SK-N-DZ (cell line): ENCODE measurements around the gene AMACR. TPM values are rescaled to one million over a fixed set of nuclear protein-coding genes. Genes with fewer than 3 reads are reported as not detected.

Experiments used
- DNase-seq: peaks from one replicate; pipeline ENCODE4 v3.0.0-alpha.2; 2015; ENCODE audit warnings: low spot score
- polyA plus RNA-seq, 2 experiments: library from polyadenylated mRNA; depleted of rRNA; stranded (reverse); fragments of >200 nt; gene quantifications; 2 replicates each; pipeline ENCODE4 v1.2.3, GENCODE V29; 2014

Gene AMACR
- polyA plus RNA-seq (2014; cell fraction: cytosol; rRNA removed) = 6.7 and 7.9 TPM in 2 replicates
- polyA plus RNA-seq (2014; cell fraction: nucleus; rRNA removed) = 2.7 and 3.9 TPM in 2 replicates

DNA sequence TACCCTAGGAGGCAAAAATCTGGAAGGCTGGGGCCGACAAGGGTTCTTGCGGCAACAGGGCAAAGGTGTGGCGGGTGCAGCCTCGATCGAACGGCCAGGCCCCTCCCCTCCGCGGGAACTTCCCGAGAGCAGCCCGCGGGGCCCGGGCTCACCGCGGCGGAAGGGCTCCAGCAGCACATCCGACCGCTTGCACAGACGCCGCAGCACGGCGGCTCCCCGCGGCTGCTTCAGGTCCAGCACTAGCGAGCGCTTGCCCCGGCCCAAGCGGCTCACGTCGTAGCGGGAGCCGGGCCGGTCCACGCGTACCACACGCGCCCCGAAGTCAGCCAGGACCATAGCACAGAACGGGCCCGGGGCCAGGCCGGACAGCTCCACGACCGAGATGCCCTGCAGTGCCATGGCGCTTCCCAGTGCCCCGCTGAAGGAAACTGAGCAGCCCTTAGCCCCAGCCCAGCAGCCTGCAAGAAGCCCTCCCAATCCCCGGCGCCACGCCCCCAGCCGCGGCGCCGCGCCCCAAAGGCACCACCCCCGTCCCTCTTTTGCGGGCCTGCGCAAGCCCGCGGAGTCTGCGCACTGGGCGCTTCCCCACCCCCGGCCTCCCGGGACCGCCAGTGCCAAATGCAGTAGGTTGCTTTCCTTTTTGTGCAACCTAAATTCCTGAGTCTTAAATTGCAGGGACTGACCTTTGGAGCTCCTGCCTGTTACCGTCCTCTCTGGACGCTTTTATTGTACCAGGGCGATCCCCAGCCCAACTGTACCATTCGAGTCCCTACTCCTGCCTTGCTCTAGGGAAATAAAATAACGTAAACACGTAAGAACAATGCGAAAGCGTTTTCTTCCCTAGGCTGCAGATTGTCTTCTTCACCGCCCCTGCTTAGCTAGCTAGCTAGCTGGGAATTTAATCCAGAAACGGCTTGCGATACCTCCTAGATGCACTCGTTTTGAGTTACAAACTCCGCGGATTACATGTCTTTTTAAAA, at the start of gene AMACR:
Gene AMACR, minus strand, starts transcription at position 430 of the 980 bp plus-strand sequence. Its CDS starts 31 bp downstream, at position 399.
- DNase-seq = peak; percentile 95

DNA sequence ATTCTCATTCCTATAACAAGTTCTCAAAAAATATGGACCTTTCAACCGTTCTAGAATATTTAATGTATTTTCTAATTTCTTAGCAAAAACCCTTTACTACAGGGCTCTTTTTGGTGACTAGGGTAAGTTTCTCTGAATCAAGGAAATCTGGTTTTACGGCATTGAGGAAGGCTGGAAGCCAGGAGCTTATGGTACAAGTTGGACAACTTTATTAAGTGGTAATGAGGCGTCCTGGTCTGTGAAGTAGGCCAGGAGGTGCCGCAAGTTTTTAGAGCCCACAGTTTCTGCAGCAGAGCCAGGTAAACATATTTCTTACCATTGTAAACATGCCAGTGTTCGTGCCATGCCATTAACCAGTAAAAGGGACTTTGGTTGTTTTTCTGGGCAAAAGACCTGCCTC, 49.7 kb upstream of the AMACR start:
- DNase-seq = no peak

DNA sequence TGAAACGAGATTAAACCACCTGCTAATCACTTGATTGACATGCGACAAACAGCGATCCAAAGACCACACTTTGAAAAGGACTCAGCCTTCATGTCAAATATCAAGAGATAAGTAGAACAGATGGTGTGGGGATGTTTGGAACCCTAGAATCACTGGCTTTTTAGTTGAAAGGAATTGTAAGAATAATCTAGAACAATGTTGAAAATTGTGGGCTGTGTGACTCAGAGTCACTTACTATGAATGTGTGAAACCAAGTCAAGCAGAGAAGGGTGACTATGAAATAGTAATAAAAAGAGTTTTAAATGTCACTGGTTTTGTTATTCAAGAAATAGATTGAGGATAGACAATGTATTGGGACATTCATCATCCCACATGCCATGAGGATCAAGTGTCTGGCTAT, 49.3 kb upstream of the AMACR start:
- DNase-seq = no peak

DNA sequence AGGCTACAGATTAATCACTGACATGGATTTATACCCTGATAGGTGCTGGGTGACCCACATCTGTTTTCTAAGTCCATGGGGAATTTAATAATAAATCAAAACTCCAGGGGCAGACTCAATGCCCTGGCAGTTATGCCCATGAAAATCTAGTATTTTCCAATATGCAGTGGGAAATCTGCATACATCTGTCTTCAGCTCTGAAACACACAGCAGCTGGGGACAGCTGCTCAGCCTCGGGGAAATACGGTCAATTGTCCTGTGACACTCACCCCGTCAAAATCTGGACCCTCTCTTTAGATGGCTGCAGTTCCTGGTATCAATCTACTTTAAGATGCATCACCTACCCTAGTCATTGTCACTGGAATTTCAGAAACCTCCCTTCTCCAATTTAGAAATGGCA, 47.8 kb upstream of the AMACR start:
- no peak for DNase-seq

DNA sequence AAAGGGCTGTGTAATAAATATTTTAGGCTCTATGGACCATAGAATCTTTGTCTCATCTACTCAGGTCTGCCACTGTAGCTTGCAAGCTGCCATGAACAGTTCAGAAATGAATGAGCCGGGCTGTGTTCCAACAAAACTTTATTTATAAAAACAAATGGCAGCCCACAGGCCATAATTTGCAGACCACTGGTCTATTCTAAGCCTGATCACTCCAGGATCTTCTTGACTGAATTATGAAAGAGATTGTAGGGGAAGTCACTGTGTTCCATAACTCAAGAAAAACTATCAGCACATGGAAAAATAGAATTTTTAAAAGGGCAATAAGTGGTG, 46.5 kb upstream of the AMACR start:
- no peak for DNase-seq

DNA sequence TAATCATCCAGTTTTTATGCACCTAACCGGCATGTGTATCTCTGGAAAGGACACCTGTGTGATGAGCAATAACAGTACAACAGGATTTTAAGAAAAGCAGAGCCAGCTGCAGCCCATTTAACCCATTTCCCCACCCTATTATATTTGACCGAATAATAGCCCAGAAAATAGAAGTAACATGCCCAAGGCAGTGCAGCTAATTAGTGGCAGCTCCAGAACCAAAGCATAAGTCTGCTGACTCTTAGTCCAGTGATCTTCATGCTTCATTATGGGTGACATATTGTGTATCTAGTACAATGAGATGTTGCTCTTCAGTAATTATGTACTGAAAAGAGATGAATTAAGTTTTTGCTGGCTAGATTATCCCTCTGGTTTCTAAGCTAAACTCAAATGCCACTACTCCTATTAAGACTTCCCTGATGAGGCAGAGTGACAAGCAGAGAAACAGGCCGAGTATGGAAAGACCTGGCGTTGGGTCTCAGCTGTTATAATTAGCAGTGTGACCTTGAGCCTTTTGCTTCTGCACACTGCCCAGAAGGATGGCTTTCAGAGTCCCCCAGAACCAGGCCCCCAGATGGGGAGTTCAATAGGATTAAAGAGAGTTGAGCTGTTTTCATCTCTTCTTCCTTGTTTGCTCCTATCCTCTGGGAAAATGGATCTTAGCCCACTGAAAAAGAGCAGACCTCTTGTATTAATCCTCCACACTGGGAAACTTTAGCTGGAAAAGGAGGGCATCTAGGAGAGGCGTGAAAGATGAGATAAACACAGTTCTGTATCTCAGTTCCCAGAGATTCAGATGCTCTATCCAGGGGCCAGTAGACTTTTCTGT, 45.9 kb upstream of the AMACR start:
- no peak for DNase-seq

DNA sequence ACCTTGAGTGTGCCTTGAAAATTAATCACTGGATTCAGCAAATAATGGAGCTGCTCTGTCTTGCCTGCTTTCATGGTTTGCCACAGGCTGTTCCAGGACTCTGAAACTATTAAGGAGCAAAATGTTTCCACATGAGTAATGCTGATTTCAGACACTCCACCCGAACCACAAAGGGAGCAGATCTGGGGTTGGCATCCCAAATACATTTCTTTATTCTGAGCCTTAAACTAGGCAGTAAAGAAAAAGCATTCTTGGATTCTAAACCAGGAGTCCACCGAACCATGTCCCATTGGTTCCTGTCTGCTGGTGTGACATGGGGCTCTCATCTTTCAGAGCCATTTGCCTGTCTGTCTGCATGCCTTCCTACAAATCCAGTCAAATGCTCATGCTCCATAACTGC, 45.3 kb upstream of the AMACR start:
- no peak for DNase-seq

DNA sequence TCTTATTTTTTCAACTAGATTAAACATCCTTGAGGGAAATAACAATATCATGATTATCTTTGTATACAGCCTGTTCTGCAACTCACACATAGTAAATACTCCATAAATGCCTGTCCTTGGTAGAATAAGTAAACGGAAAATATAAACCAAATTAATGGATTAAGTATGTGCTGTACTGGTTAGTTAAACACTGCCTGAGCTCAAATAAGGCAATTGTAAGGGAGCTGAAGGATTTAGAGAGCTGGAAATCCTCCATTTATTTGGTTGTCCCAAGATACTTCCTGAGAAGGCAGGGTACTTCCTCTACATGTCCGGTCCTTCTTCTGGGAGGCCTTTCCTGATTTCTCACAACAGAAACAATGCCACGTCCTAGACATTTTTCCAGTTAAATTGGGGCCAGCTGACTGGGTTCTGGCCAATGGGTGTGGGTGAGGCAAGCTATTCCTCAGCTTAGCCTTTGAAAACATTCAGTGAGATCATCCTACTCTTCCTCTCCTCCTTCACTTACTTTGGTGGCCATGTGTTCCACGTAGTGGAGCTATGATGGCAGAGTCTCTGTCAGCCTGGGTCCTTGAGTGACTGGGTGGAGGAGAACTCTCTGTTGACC, 43.6 kb upstream of the AMACR start:
- no peak for DNase-seq

DNA sequence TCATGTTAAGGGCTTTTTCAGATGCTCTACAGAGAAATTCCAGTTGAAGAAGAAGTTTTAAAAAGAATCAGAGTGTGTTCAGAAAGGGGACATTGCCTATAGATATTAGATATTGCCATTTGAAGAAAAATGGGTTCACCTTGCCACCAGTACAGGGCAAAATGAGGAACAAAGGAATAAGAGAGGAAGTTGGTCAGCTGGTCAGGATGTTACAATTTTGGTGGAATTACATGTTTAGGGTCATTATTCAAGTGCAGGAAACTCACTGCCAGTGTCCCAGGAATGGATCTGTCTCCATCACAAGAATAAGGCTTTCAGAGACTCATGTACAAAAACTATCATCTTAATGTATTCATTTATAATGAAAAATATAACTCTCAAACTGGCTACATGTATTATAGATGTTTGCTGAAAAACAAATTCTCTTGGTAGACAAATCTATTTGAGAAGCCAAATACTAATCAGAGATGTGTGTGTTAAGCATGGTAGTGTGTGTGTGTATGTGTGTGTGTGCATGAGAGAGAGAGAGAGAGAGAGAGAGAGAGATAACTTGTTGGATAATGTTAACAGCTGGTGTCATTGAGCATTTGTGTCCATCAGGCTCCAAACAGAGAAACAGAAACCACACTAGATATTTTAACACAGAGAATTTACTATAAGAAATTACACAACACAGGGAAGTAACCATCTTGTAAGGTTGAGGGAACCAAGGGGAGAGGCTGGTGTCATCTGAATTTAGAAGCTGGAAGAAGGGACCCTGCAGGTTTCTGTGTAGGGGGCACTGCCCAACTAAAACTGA, 40.1 kb upstream of the AMACR start:
- no peak for DNase-seq

DNA sequence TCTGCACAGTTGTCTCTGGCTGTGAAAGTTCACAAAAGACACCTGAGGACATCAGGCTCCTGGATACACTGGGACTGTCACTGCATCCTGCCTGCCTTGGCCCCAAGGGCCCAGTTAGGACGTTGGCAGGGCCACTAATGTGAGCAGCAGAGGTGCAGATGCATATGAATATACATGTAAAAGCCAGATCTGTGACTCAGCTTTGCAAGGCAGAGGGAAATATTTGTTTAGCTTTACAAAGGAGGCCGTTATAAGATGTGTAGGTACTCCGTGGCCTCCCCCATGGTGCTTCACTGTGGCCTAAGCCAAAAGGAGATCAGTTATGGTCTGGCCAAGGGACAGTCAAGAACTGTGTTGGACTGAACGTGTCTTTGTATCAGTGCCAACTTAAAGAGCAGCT, 39.3 kb upstream of the AMACR start:
- no peak for DNase-seq

DNA sequence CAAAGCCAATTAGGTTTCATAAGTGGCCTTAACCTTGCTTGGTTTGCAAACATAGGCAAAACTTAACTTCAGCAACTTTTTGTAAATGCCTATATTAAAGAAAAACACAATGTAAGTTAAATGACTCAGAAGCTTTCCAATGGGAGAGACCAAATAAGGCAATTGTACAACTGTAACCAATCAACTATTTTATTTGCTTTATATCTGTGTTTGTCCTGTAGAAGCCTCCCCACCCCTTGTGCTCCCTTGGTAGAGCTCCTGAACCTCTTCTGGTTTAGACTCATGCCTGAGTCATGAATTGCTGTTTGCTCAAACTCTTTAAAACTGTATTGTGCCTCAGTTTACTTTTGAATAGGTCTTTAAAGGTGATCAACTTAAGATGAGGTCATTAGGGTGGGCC, 38.1 kb upstream of the AMACR start:
- DNase-seq = no peak

DNA sequence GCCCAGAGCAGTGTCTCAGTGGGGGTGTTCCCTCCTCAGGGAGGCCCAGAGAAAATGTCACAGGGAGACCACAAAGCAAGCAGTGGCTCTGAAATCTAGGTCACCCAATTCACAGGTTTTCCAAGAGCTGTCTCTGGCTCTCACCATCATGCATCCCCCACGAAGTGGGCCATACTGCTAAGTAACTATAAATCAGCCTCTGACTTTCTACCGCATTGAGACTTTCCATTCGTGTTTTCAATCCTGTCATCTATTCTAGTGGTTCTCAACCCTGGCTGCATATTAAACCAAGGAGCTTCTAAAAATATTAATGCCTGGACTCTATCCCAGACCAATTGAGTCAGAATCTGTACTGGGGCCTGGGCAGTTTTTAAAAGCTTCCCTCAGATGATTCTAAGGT, 37.2 kb upstream of the AMACR start:
- DNase-seq = no peak

DNA sequence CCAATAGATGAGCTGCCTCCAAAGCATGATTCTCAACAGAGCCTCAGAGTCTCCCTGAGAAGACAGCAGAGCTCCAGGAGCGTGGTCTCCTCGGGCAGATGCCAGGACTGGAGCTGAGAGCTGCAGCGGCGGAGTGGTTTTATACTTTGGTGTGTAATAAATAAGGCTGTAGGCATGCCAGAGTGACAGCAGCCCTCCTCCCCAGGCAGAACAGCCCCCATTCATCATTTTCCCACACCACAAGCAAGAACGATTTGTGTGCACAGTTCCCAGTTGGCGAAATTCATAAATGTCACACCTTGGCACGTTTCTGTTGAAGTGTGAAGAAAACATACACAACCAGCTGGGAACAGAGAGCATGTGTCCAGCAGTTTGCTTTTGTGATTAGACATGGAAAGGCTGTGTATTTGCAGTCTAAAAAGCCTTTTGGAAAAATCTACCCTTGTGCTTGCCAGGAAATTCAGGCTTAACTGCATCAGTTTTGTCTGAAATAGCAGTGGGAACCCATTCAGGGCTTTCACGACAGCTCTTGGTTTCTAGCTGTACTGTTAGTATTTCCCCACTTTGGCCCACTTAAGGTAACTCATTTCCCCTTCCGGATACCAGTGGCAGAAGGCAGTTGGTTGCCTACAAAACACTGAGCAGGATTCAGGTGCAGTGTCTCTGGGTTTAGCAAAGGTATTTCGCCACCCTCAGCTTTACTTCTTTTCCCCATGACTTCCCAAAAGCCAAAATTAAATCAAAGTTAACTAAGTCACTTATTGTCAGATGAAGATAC, 35.4 kb upstream of the AMACR start, which contains the start of gene C1QTNF3:
Gene C1QTNF3, minus strand, starts transcription at position 115 of the 778 bp plus-strand sequence. Its CDS starts 88 bp downstream, at position 27.
- no peak for DNase-seq

DNA sequence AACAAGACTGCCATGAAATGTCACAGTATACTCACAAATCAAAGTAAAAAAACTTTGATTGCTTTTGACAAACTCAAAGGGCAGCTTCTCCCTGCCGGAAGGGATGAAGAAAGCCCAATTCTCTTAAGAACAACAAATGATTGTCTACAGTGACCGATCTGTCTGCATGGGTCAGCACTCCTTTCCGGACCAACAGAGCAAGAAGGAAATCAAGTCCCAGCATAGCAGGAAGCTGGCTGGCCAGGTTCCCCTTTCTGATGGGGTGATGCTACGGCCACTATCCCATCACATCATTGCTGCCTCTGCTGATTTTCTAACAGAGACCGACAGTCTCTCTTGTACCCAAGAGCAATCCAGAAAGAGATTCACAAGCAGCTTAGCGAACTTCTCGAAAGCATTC, 34.5 kb upstream of the AMACR start:
- DNase-seq = no peak

DNA sequence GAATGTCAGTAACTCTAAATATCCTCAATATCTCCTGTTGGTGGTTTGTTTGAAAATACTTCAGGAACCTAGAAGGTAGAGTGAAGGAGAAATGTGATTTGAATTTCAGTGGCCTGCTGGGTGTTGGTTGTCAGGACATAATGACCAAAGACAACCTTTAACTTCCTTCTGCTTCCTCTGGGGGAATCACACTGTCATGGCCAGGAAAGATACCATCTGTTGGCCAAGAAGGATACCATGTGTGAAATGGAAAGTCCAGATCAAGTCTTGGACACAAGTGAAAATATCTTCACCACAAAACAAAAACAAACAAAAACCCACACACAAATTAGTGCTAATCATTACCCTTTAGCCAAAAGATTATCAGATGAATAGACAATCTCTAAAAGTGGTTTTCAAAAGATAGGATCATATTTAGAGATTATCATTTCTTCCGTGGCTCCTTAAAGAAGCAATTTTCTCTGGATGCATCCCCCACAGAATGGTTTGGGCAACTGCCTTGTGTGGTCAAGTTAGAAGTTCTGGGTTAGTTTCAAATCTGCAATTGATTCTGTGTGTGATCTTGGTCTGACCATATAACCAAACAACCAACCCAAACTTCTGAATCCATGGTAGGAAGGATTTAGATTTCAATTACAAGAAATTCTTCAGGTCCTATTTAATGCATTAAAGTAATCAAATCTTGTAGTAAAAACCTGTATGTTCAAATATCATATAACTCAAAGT, 33.6 kb upstream of the AMACR start:
- DNase-seq = no peak

DNA sequence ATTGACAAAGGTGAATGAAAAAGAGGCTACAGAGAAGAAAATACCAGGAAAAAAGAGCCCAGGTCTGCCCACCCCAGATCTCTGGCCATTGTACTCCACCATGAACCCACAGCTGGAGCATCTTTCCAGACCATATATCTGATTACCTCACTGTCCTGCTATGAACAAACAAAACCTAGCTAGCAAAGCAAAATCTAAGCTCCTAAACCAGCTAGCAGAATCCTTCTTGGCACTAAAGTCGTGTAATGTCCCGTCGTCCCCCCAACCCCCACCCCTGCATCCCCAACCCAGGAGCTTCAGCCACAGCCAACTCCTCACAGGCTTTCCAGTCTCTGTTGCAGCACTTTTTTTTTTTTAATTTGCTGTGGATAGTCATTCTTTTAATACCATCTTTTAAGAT, 32.6 kb upstream of the AMACR start:
- DNase-seq = no peak

DNA sequence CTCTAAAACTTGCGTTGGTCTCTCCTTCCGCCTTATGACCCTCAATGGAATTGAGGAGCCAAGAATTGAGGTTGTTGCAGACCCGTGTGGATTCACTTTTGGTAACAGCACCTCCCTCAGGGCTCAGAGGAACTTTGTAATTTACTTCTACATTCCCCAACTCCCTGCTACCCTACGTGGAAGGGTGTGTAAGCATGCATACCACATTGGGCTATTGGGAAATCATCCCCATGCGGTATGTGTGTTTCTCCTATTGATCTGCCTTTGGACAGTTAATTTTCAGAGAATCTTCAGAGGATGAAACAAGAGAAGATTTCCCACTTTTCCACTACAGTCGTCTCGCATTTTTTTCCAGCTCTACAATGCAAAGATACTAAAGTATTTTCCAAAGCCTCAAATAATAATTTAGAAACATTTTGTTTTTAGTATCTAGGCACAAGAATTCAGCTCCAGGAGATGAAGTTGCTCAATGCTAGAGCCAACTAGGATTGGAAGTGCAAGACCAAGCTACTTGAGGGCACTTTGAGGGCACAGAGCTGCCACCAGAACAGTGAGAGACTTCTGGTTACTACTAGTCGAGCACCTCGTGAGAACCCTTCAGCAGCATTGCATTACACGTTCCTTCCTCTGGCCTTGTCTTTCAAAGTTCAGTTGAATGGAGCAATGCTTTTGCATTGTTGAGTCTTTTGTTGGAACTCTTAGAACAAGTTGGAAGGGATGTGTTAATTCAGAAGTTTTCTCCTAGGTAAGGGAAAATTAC, 31.7 kb upstream of the AMACR start:
- no peak for DNase-seq

DNA sequence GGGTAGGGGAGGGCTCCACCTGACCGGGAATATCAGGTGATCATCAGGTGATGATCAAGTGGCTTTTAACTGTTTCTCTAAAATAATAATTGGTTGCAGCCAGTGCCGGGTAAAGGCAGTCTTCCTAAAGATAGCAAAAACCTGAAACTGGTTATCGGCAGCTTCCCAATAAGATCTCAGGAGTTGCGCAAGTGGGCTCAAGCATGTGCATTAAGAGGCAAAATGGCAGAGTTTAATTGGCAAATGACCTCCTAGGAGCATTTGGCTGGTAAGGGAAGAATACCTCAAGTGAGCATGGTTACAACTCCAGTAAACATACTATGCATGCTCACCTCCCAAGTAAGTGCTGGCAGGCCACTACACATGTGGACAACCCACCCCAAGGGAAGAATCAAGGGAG, 31.0 kb upstream of the AMACR start:
- DNase-seq = no peak

DNA sequence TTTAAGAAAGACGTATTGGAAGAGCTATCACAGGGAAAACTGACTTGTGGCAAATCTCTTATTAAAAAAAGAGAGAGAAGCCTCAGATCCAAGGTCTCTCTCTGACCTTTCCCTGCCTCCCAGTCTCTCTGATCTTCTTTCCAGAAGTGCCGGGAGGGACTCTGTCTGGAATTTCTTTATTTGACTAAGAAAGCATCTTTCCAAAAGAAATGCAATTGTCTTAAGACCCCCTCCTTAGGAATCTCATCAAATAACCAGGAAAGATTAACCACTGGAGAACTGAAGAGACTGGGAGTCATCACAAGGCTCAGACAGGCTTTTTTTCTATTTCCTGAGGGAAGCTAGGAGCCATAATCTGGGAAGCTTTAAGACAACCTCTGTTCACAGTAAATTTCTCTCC, 30.5 kb upstream of the AMACR start:
- no peak for DNase-seq
